HepG2 (cell line): ENCODE measurements around the gene CLEC16A. TPM values are rescaled to one million over a fixed set of nuclear protein-coding genes. Genes with fewer than 3 reads are reported as not detected.

Source experiments
- ATAC-seq: fragments of 200-7000 bp; cut with Tn5 transposase; 3 replicates; pipeline ENCODE4 v1.9.1; 2020; ENCODE audit warnings: mild to moderate bottlenecking, moderate library complexity
- BruUV-seq: library from RNA; stranded (reverse); fragments of 400-500 nt; replicated peaks from 2 replicates; lab custom pipeline; 2021; lab: Mats Ljungman, UMichigan
- CTCF ChIA-PET: fragments of 300-600 bp; formaldehyde crosslinking; extraction: SDS; loops from one replicate; lab custom pipeline; 2021; ENCODE audit warnings: low total read pairs, inconsistent platforms, low intra/inter-chr PET ratio; lab: Yijun Ruan, JAX
- POLR2A ChIA-PET: fragments of 350-600 bp; sonication (Branson Sonifier 250); formaldehyde crosslinking; loops from one replicate; lab custom pipeline; 2020; ENCODE audit warnings: antibody characterized with exemption, inconsistent platforms; lab: Yijun Ruan, JAX
- DNase-seq: peaks from one replicate; pipeline ENCODE4 v3.0.0-alpha.2; 2015; ENCODE audit warnings: low spot score
- FAIRE-seq: peaks from 3 replicates; lab custom pipeline; 2011; peaks lifted over from hg19 to GRCh38; lab: Jason Lieb, UNC
- H2AFZ ChIP-seq: one replicate; pipeline ENCODE4 v1.6.1; 2011; ENCODE audit warnings: low read length, inconsistent platforms
- H3K27ac ChIP-seq: fragments of 300-600 bp; 3 replicates; pipeline ENCODE4 v1.8.0; 2011; ENCODE audit warnings: mixed run types, mild to moderate bottlenecking, mixed read lengths, low read length, inconsistent platforms; ENCODE audit not compliant: insufficient read depth; ENCODE audit errors: extremely low read length
- H3K27me3 ChIP-seq, 2 experiments: fragments of 200-600 bp in 1 of 2; 2 replicates in 1 of 2; 3 replicates in 1 of 2; pipeline versions ENCODE4 v1.6.0 to v1.8.0; 2011; ENCODE audit warnings: low read length in 2 of 2, mild to moderate bottlenecking in 2 of 2, moderate library complexity in 2 of 2, inconsistent platforms in 1 of 2; ENCODE audit not compliant: insufficient read depth in 2 of 2, control insufficient read depth in 1 of 2
- H3K36me3 ChIP-seq, 2 experiments: fragments of 200-600 bp in 1 of 2; replicated peaks in 1 of 2; 2 replicates in 1 of 2; 3 replicates in 1 of 2; pipeline versions ENCODE4 v1.5.1 to v1.8.0; 2011; ENCODE audit warnings: low read length in 2 of 2, inconsistent platforms in 1 of 2; ENCODE audit not compliant: insufficient read depth in 2 of 2, control insufficient read depth in 1 of 2
- H3K4me1 ChIP-seq: 2 replicates; pipeline ENCODE4 v1.5.1; 2012; ENCODE audit warnings: low read length, inconsistent platforms; ENCODE audit not compliant: insufficient read depth
- H3K4me2 ChIP-seq: 2 replicates; pipeline ENCODE4 v1.6.0; 2011; ENCODE audit warnings: low read depth, low read length, inconsistent platforms
- H3K4me3 ChIP-seq, 3 experiments: fragments of 200-600 bp in 1 of 3; sonication (generic), shearing (Covaris generic) in 1 of 3; replicated peaks in 1 of 3; 2 replicates each; pipeline ENCODE4 v1.5.1; 2011 to 2016; ENCODE audit warnings: low read length in 3 of 3, inconsistent platforms in 2 of 3, low read depth in 2 of 3, mild to moderate bottlenecking in 2 of 3, control low read depth in 1 of 3, mixed read lengths in 1 of 3; ENCODE audit not compliant: insufficient read depth in 1 of 3
- H3K79me2 ChIP-seq: one replicate; pipeline ENCODE4 v1.6.1; 2011; ENCODE audit warnings: low read length, inconsistent platforms; ENCODE audit not compliant: insufficient read depth
- H3K9ac ChIP-seq: 2 replicates; pipeline ENCODE4 v1.6.0; 2011; ENCODE audit warnings: mild to moderate bottlenecking, low read depth, low read length, inconsistent platforms; ENCODE audit not compliant: insufficient read depth
- H3K9me3 ChIP-seq: 2 replicates; pipeline ENCODE4 v1.5.1; 2012; ENCODE audit warnings: mild to moderate bottlenecking, low read length
- H4K20me1 ChIP-seq: 2 replicates; pipeline ENCODE4 v1.6.0; 2011; ENCODE audit warnings: inconsistent platforms, mild to moderate bottlenecking, low read length, moderate library complexity; ENCODE audit not compliant: insufficient read depth
- ATF2 ChIP-seq: sonication (generic); formaldehyde crosslinking; IDR thresholded peaks from 2 replicates; pipeline ENCODE4 v1.4.0; 2020; ENCODE audit warnings: missing genetic modification reagents
- HNF1B ChIP-seq: sonication (generic); formaldehyde crosslinking; IDR thresholded peaks from 2 replicates; pipeline ENCODE4 v1.5.1; 2020; ENCODE audit warnings: mild to moderate bottlenecking, moderate library complexity, missing genetic modification reagents
- IKZF1 ChIP-seq: fragments of 450-650 bp; IDR thresholded peaks from 2 replicates; pipeline ENCODE4 v1.7.1; 2016
- RNF2 ChIP-seq: fragments of 450-650 bp; conservative IDR thresholded peaks from 2 replicates; pipeline ENCODE4 v1.6.1; 2016; ENCODE audit warnings: low read depth
- TEAD3 ChIP-seq: optimal IDR thresholded peaks from 2 replicates; pipeline ENCODE3; 2016; ENCODE audit warnings: borderline replicate concordance
- ZBTB1 ChIP-seq: sonication (generic); formaldehyde crosslinking; IDR thresholded peaks from 2 replicates; pipeline ENCODE4 v1.4.0; 2020; ENCODE audit warnings: missing genetic modification reagents, borderline replicate concordance
- ZBTB37 ChIP-seq: sonication (generic); formaldehyde crosslinking; IDR thresholded peaks from 2 replicates; pipeline ENCODE4 v1.4.0; 2020; ENCODE audit warnings: mild to moderate bottlenecking, missing genetic modification reagents
- ZNF609 ChIP-seq: sonication (generic); formaldehyde crosslinking; IDR thresholded peaks from 2 replicates; pipeline ENCODE4 v1.4.0; 2020; ENCODE audit warnings: mild to moderate bottlenecking, missing genetic modification reagents, borderline replicate concordance
- ZNF772 ChIP-seq: sonication (generic); formaldehyde crosslinking; IDR thresholded peaks from 2 replicates; pipeline ENCODE4 v1.5.0; 2020; ENCODE audit warnings: mild to moderate bottlenecking, missing genetic modification reagents
- WGBS: methylation state at CpG from one replicate; pipeline ENCODE4 v1.1.6; 2017; ENCODE audit warnings: low lambda C conversion rate; 5-methylcytosine and 5-hydroxymethylcytosine counted together
- in situ Hi-C: cut with HindIII; loops from 2 replicates; pipeline ENCODE4 v1.10.0; 2017; ENCODE audit warnings: low pct_unique_long_range_greater_than_20kb; ENCODE audit not compliant: extremely low pct_ligation_motif_present
- intact Hi-C: fragments of 100-400 bp; cut with micrococcal nuclease; formaldehyde crosslinking; loops from one replicate; pipeline ENCODE4 v1.10.0; 2022; ENCODE audit not compliant: unreplicated experiment
- polyA plus RNA-seq, 8 experiments: library from polyadenylated mRNA; depleted of rRNA in 3 of 8; stranded (reverse) in 7 of 8; unstranded in 1 of 8; fragments of >200 nt; fragmentation: Illumina TruSeq in 4 of 8; extraction: Trizol in 4 of 8; gene quantifications; 2 replicates each; pipeline versions ENCODE4 v1.2.1 to v1.2.3, GENCODE V29; 2011 to 2016; ENCODE audit warnings: low read depth in 4 of 8, missing spikeins in 1 of 8, mixed read lengths in 1 of 8; ENCODE audit not compliant: insufficient read depth in 1 of 8
- total RNA-seq, 5 experiments: library from RNA; depleted of rRNA; stranded (reverse); fragments of >200 nt; fragmentation: Illumina TruSeq; extraction: Trizol; gene quantifications; 2 replicates each; pipeline ENCODE4 v1.2.3, GENCODE V29; 2016; ENCODE audit warnings: low read depth in 1 of 5

CLEC16A gene
- total and polyA plus RNA-seq, 2 of the 13 experiments (the other 11 are each of a cell fraction or from before 2014, with no cell fraction given) = 8.5 to 10.3 TPM

- in situ Hi-C loops = no loop called here
- CTCF ChIA-PET = no interaction called here
These were observed 237.5 kb downstream of the CLEC16A start for GRCh38 chr16:11181899-11182279.

GRCh38 chr16:11182411-11182810 lies 238.0 kb downstream of the CLEC16A start:
- Histone ChIP-seq H3K9me3 (no peaks in the 10 kb centered on the region), H3K27ac (no peak overlapping the region), H3K36me3 (no peaks in the 10 kb centered on the region), H3K79me2 (no peaks in the 10 kb centered on the region), H3K4me2 (no peak overlapping the region), H3K9ac (no peak overlapping the region), H3K27me3 (peaks cover 2 to 9% of the 10 kb centered on the region in 2 experiments; a peak in 4 of 5 replicates), H4K20me1 (no peaks in the 10 kb centered on the region; the same call in 1 of the 2 replicates), H3K4me1 (peaks cover 7% of the 10 kb centered on the region), H3K4me3 (no peak overlapping the region), H2AFZ (no peak overlapping the region)
- CTCF ChIA-PET = no interaction called here
- no TSS peak for BruUV-seq
- POLR2A ChIA-PET = no interaction called here
- intact Hi-C loops (no loop called here), in situ Hi-C loops (no loop called here)
- DNase-seq (no peak), ATAC-seq (no peak), FAIRE-seq (peak; percentile 56)
- 91% methylated on average over 14 of the region's 14 CpGs for WGBS
- TF ChIP-seq IKZF1 (no peak), ZBTB37 (CRISPR knock-in tag) (no peak), TEAD3 (CRISPR knock-in tag) (no peak), RNF2 (no peak), ZBTB1 (CRISPR knock-in tag) (no peak), HNF1B (CRISPR knock-in tag) (no peak), ATF2 (CRISPR knock-in tag) (no peak), ZNF609 (CRISPR knock-in tag) (no peak)

More at GRCh38 chr16:11181899-11182279, 237.5 kb downstream of the CLEC16A start:
- Histone ChIP-seq H3K9ac (no peak overlapping the region), H3K27ac (no peak overlapping the region), H3K36me3 (no peaks in the 10 kb centered on the region)
- intact Hi-C loops = no loop called here
- TF ChIP-seq ZNF772 (CRISPR knock-in tag) = no peak
- TF ChIP-seq, all 625 proteins: peak for 0
- no TSS peak for BruUV-seq
- peaks cover 7% of the 10 kb centered on the region for H3K4me1 ChIP-seq
- no peak overlapping the region for H2AFZ ChIP-seq
- POLR2A ChIA-PET = no interaction called here
- no peak for DNase-seq
- no peak for FAIRE-seq
- H3K79me2 ChIP-seq = no peaks in the 10 kb centered on the region
- WGBS = 70% methylated on average over 12 of the region's 12 CpGs
- H4K20me1 ChIP-seq = no peaks in the 10 kb centered on the region; the same call in 1 of the 2 replicates
- H3K4me2 ChIP-seq = no peak overlapping the region
- H3K4me3 ChIP-seq = no peak overlapping the region
- H3K9me3 ChIP-seq = no peaks in the 10 kb centered on the region
- no peak for ATAC-seq
- peaks cover 0 to 6% of the 10 kb centered on the region in 2 experiments; a peak in 2 of 5 replicates for H3K27me3 ChIP-seq
